HFFc6 (cell line): Measurements from ENCODE around the gene HEPN1. TPM values are rescaled to one million over a fixed set of nuclear protein-coding genes. Genes with fewer than 3 reads are reported as not detected.

Source experiments
- DNase-seq: peaks from one replicate; pipeline ENCODE4 v3.0.0-alpha.2; 2018
- H3K27ac Mint-ChIP-seq: 2 replicates; pipeline ENCODE4 v1.8.0; 2020; ENCODE audit warnings: mild to moderate bottlenecking, mixed read lengths
- H3K27me3 Mint-ChIP-seq: 2 replicates; pipeline ENCODE4 v1.8.0; 2021; ENCODE audit warnings: mild to moderate bottlenecking, moderate library complexity, mixed read lengths; ENCODE audit not compliant: insufficient read depth
- H3K36me3 Mint-ChIP-seq: 2 replicates; pipeline ENCODE4 v1.8.0; 2021; ENCODE audit warnings: low read depth, mixed read lengths
- H3K4me1 Mint-ChIP-seq: 2 replicates; pipeline ENCODE4 v1.8.0; 2020; ENCODE audit warnings: low read depth, mixed read lengths
- H3K4me3 Mint-ChIP-seq: 2 replicates; pipeline ENCODE4 v1.8.0; 2020; ENCODE audit warnings: mild to moderate bottlenecking, moderate library complexity, mixed read lengths
- H3K9me3 Mint-ChIP-seq: 2 replicates; pipeline ENCODE4 v1.8.0; 2020; ENCODE audit warnings: mild to moderate bottlenecking, mixed read lengths
- total RNA-seq, 6 experiments: library from RNA; stranded (reverse); fragmentation: NEBNext Ultra II Directional; extraction: Animal tissue kit (Norgen Biotek cat#: 25700); gene quantifications; 2 replicates in 1 of 6; 3 replicates in 5 of 6; pipeline ENCODE4 v1.2.3, GENCODE V29; 2021
- TF ChIP-seq, protein P1 (sequence below): fragments of 200-600 bp; sonication (generic); IDR thresholded peaks from 2 replicates; pipeline ENCODE4 v1.5.0; 2021; ENCODE audit warnings: antibody characterized with exemption, mild to moderate bottlenecking

HEPN1 gene
- total RNA-seq, 6 experiments from 2014 or later = not detected

DNA sequence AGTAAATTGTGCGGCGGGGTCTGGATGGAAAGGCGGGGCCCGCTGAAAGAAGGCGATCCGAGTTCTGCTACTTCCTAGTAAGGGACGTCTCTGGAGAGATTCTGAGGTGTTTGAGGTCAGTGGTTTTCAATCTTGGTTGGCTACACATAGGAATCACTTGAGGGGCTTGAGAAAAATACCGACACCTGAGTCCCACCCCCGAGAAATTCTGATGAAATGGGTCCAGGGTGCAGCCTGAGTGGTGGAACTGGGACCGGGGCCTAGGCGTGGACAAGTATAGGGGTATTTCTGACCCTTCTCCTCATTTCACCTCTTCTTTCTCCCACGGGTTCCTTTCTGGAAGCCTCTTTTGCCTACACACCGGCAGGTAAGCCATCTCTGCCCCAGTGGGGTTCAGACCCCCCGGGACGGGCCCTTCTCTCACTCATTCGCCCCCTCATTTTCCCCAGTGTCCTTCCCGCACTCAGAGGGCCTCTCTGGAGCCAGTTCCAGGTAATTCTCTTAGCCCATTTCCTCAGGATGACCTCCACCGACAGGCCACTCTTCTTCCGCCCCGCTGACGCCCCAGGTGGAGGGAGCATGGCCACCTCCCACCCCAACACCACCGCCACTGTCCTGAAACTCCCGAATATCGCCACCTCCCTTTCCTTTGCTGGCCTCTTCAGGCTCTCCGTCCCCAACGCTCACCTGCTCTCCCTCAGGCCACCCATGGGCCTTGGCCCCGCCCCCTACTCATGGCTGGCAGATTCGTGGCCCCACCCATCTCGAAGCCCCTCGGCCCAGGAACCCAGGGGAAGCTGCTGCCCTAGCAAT is 42.0 kb upstream of the HEPN1 start:
- TF ChIP-seq, protein P1, sequence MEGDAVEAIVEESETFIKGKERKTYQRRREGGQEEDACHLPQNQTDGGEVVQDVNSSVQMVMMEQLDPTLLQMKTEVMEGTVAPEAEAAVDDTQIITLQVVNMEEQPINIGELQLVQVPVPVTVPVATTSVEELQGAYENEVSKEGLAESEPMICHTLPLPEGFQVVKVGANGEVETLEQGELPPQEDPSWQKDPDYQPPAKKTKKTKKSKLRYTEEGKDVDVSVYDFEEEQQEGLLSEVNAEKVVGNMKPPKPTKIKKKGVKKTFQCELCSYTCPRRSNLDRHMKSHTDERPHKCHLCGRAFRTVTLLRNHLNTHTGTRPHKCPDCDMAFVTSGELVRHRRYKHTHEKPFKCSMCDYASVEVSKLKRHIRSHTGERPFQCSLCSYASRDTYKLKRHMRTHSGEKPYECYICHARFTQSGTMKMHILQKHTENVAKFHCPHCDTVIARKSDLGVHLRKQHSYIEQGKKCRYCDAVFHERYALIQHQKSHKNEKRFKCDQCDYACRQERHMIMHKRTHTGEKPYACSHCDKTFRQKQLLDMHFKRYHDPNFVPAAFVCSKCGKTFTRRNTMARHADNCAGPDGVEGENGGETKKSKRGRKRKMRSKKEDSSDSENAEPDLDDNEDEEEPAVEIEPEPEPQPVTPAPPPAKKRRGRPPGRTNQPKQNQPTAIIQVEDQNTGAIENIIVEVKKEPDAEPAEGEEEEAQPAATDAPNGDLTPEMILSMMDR = no peak
- peaks cover 24% of the 10 kb centered on the region for H3K27me3 Mint-ChIP-seq
- peaks cover 9% of the 10 kb centered on the region for H3K4me1 Mint-ChIP-seq
- peak overlapping the region; percentile 89 for H3K4me3 Mint-ChIP-seq
- H3K9me3 Mint-ChIP-seq = no peaks in the 10 kb centered on the region
- no peaks in the 10 kb centered on the region for H3K36me3 Mint-ChIP-seq
- DNase-seq = no peak
- peak overlapping the region; percentile 95 for H3K27ac Mint-ChIP-seq

DNA sequence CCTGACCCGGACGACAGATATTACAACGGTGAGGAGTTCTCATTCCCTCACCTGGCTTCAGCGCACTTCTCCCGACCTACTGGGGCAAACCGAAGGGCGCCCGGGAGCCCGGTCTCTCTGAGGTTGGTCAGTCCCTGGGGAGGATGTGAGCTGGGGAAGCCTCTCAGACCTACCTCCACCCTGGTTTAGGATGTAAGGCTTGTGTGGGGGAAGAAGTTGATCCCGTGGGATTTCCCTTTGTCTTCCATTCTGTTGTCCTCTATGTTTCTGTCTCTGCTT is 41.5 kb upstream of the HEPN1 start:
- TF ChIP-seq, protein P1 = no peak
- H3K4me3 Mint-ChIP-seq = 0 out of 2 replicates have a peak overlapping the region, but pooled peaks have one; percentile 89
- peaks cover 14% of the 10 kb centered on the region for H3K4me1 Mint-ChIP-seq
- no peak overlapping the region for H3K27ac Mint-ChIP-seq
- H3K27me3 Mint-ChIP-seq = peaks cover 23% of the 10 kb centered on the region
- DNase-seq = no peak
- no peaks in the 10 kb centered on the region for H3K9me3 Mint-ChIP-seq
- H3K36me3 Mint-ChIP-seq = no peaks in the 10 kb centered on the region

DNA sequence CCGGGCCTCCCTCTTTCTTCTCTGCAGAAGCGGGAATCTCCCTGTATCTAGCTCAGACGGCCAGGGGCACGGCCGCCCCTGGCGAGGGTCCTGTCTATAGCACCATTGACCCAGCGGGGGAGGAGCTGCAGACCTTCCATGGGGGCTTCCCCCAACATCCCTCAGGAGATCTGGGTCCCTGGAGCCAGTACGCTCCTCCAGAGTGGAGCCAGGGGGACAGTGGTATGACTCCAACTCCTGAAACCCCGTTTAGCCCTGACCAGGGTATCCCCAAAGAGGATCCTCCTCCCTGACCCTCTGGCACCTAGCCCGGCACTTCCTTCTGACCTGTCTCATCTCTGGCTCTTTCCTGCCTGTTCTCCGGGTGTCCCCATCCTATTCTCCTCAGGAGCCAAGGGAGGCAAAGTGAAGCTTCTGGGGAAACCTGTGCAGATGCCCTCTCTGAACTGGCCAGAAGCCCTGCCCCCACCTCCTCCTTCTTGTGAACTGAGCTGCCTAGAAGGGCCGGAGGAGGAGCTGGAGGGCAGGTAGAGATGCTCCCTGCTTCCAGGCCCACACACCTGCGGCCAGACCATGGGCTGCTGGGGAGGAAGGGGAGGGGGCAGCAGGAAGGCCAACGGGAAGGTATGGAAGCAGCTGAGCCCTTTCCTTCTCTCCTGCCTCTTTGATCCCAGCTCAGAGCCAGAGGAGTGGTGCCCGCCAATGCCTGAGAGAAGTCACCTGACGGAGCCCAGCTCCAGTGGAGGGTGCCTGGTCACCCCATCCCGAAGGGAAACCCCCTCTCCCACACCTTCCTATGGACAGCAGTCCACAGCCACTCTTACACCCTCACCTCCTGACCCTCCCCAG is 40.9 kb upstream of the HEPN1 start:
- H3K4me3 Mint-ChIP-seq = no peak overlapping the region
- no peaks in the 10 kb centered on the region for H3K36me3 Mint-ChIP-seq
- H3K27me3 Mint-ChIP-seq = peaks cover 18% of the 10 kb centered on the region
- DNase-seq = no peak
- H3K27ac Mint-ChIP-seq = no peak overlapping the region
- no peaks in the 10 kb centered on the region for H3K9me3 Mint-ChIP-seq
- TF ChIP-seq, protein P1 = no peak
- H3K4me1 Mint-ChIP-seq = peaks cover 20% of the 10 kb centered on the region

DNA sequence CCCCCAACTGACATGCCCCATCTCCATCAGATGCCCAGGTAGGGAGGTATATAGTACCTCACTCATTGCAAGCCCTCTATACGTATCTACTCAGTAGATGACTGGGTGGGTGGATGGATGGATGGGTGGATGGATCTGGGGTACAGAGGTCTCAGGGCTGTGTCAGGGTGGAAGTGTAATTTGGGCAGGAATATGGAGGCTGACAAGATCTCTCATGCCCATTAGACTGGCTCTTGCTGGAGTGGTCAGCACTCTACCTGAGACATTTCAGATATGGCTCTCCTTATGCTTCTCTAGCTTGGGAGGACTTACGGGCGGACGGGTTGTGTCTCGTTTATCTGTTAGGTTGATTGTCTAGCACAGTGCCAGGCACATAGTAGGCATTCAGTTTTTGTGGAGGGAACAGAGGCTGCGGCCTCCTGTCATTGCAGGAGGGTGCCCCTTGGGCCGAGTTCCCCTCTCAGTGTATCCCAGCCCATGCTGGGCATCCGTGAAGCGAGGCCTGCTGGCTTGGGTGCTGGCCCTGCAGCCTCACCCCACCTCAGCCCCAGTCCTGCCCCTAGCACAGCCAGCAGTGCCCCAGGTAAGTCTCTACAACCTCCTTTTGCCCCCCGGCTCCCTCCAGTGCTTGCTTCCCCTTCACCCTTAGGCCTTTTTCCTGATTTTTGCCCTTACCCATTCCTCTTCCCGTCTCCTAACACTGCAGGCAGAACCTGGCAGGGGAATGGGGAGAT is 40.1 kb upstream of the HEPN1 start:
- DNase-seq = no peak
- no peak overlapping the region for H3K27ac Mint-ChIP-seq
- no peaks in the 10 kb centered on the region for H3K9me3 Mint-ChIP-seq
- no peak overlapping the region for H3K4me3 Mint-ChIP-seq
- H3K4me1 Mint-ChIP-seq = peaks cover 20% of the 10 kb centered on the region
- TF ChIP-seq, protein P1 = no peak
- H3K27me3 Mint-ChIP-seq = peaks cover 10% of the 10 kb centered on the region
- no peaks in the 10 kb centered on the region for H3K36me3 Mint-ChIP-seq

DNA sequence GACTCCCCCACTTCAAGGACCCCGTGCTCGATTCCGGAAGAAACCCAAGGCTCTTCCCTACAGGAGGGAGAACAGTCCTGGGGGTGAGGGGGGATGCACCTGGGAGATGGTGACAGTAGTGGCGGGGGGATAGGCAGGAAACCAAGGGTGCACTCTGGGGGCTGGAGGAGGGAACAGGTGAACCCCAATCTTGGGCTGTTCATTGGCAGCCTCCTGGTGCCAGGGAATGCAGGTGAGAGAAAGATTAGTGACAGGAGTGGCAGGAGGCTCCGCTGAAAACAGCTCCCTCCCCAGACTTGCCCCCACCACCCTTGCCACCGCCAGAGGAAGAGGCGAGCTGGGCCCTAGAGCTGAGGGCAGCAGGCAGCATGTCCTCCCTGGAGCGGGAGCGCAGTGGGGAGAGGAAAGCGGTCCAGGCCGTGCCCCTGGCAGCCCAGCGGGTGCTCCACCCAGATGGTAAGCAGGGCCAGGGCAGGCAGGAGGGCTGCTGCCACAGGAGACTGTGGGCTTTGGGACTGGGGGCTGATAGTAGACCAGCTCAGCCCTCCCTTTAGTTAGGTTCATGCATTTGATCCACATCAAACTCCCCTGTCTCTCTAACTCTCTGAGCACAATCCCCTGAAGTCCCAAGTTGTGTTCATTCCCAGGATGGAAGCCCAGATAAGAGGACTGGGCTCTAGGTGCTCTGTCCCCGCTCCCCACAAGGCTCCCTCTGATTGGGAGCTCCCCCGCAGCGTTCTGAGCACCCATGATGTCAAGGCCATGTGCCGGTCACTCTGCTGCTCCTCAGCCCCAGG is 39.4 kb upstream of the HEPN1 start:
- no peak overlapping the region for H3K4me3 Mint-ChIP-seq
- H3K4me1 Mint-ChIP-seq = peaks cover 20% of the 10 kb centered on the region
- H3K36me3 Mint-ChIP-seq = no peaks in the 10 kb centered on the region
- TF ChIP-seq, protein P1 = no peak
- H3K27me3 Mint-ChIP-seq = peaks cover 8% of the 10 kb centered on the region
- no peak overlapping the region for H3K27ac Mint-ChIP-seq
- no peak for DNase-seq
- H3K9me3 Mint-ChIP-seq = no peaks in the 10 kb centered on the region
